ENCODE results near the gene BCAR3. TPM values are rescaled to one million over a fixed set of nuclear protein-coding genes. Genes with fewer than 3 reads are reported as not detected.

Gene BCAR3
- total and polyA plus RNA-seq, 2 of the 4 experiments (the other 2 are of a cell fraction), result 41.4 to 46.4 TPM

GRCh38 chr1:93714356-93714755 is 32.7 kb upstream of the BCAR3 start:
- intact Hi-C loops (cut with micrococcal nuclease) (no loop called here), in situ Hi-C loops (cut with MboI; ENCODE audit: low sequenced_read_pairs) (no loop called here), dilution Hi-C loops (cut with HindIII; ENCODE audit: low sequenced_read_pairs, unreplicated experiment) (no loop called here)
- no TSS peak for BruUV-seq (replicated peaks)
- Histone ChIP-seq H3K27me3 (ENCODE audit: control insufficient read depth, insufficient read depth, low read length) (no peaks in the 10 kb centered on the region), H2BK15ac (ENCODE audit: low read depth, low read length) (peak overlapping the region; percentile 31; the same call in 2 of the 3 replicates), H3K9me1 (ENCODE audit: insufficient read depth, low read length) (no peaks in the 10 kb centered on the region; the same call in 1 of the 2 replicates), H3K9ac (ENCODE audit: low read depth, low read length) (no peak overlapping the region), H4K8ac (ENCODE audit: low read depth in 2 of 2, low read length in 2 of 2) (no peak overlapping the region), H3K4ac (ENCODE audit: low read depth, low read length) (no peak overlapping the region), H3K4me3 (ENCODE audit: insufficient read depth, low read depth, low read length) (no peak overlapping the region), H2AFZ (replicated peaks; ENCODE audit: low read length, poor library complexity) (no peak overlapping the region), H4K5ac (ENCODE audit: low read depth, low read length) (no peak overlapping the region), H4K20me1 (ENCODE audit: insufficient read depth, low read length) (no peaks in the 10 kb centered on the region), H2BK120ac (ENCODE audit: low read depth, low read length) (no peak overlapping the region), H2AK9ac (replicated peaks; ENCODE audit: low read depth, low read length, poor library complexity) (no peak overlapping the region), H3K56ac (ENCODE audit: extremely low read depth, insufficient read depth, low read length) (no peak overlapping the region), H3K4me2 (ENCODE audit: low read depth, low read length) (no peak overlapping the region), H2AK5ac (ENCODE audit: low read depth, low read length) (no peak overlapping the region), H3K14ac (replicated peaks; ENCODE audit: low read depth, low read length) (no peak overlapping the region), H2BK20ac (ENCODE audit: low read depth, low read length) (no peak overlapping the region), H3K23ac (ENCODE audit: low read depth, low read length) (no peak overlapping the region), H4K91ac (ENCODE audit: insufficient read depth, low read depth, low read length) (no peak overlapping the region), H3K9me3 (ENCODE audit: control insufficient read depth, insufficient read depth, low read length) (peaks cover 7% of the 10 kb centered on the region; the same call in 1 of the 2 replicates), H3K18ac (ENCODE audit: low read depth, low read length) (no peak overlapping the region), H2BK5ac (ENCODE audit: low read depth, low read length, poor library complexity, severe bottlenecking) (no peak overlapping the region), H3K79me1 (ENCODE audit: low read depth in 1 of 2, low read length in 2 of 2) (no peaks in the 10 kb centered on the region), H3K36me3 (ENCODE audit: control insufficient read depth, insufficient read depth, low read length) (no peaks in the 10 kb centered on the region), H3K4me1 (ENCODE audit: control insufficient read depth, insufficient read depth, low read length) (peaks cover 7% of the 10 kb centered on the region), H3K27ac (ENCODE audit: insufficient read depth, low read length) (no peak overlapping the region)
- ATAC-seq (ENCODE audit: low read depth) (no peak), DNase-seq (no peak)
- no peak for TF ChIP-seq POLR2A (IDR thresholded peaks at IDR 0.05; ENCODE audit: low read depth, low read length)
- TF ChIP-seq BHLHE40 (IDR thresholded peaks at IDR 0.05; ENCODE audit: low read depth, low read length), result no peak
- no peak for TF ChIP-seq SMC3 (IDR thresholded peaks at IDR 0.05; ENCODE audit: low read depth, low read length)
- TF ChIP-seq RFX5 (IDR thresholded peaks at IDR 0.05; ENCODE audit: low read depth, low read length), result no peak
- no peak for TF ChIP-seq CHD1 (IDR thresholded peaks at IDR 0.05; ENCODE audit: low read depth, low read length)
- TF ChIP-seq CEBPB (IDR thresholded peaks at IDR 0.05; ENCODE audit: low read depth, low read length), result no peak
- no peak for TF ChIP-seq RCOR1 (IDR thresholded peaks at IDR 0.05; ENCODE audit: insufficient replicate concordance, low read length)
- no peak for TF ChIP-seq RAD21 (IDR thresholded peaks at IDR 0.05; ENCODE audit: low read length)
- TF ChIP-seq MAZ (IDR thresholded peaks at IDR 0.05; ENCODE audit: borderline replicate concordance, low read depth, low read length), result no peak
- no peak for TF ChIP-seq ELK1 (IDR thresholded peaks at IDR 0.05; ENCODE audit: borderline replicate concordance, low read depth, low read length)
- no peak for TF ChIP-seq MAFK (IDR thresholded peaks at IDR 0.05; ENCODE audit: low read depth, low read length)
- TF ChIP-seq USF2 (IDR thresholded peaks at IDR 0.05; ENCODE audit: low read depth, low read length), result no peak
- TF ChIP-seq NFE2L2 (IDR thresholded peaks at IDR 0.05; ENCODE audit: low read depth, low read length), result no peak
- TF ChIP-seq FOS (IDR thresholded peaks at IDR 0.05; ENCODE audit: low read depth, low read length), result no peak
- no peak for TF ChIP-seq CTCF (conservative IDR thresholded peaks at IDR 0.05; ENCODE audit: low read depth, low read length)
- no peak for TF ChIP-seq MXI1 (IDR thresholded peaks at IDR 0.05; ENCODE audit: borderline replicate concordance, low read depth, low read length)
- ChIA-PET CTCF (no interaction called here), POLR2A (ENCODE audit: unreplicated experiment) (no interaction called here)
- no CpG with 5 or more reads among the region's 1 CpG for WGBS, 2 experiments (ENCODE audit: extremely low coverage in 2 of 2, insufficient read length in 1 of 2)

Data from IMR-90 (cell line).